Natural killer cell treated with Interleukin-12 subunit alpha and Interleukin-12 subunit beta and Interleukin-15 and Interleukin-18, amount 100 ng/mL, for 72 hours (primary cell): ENCODE data around the gene SAMSN1. TPM values are rescaled to one million over a fixed set of nuclear protein-coding genes. Genes with fewer than 3 reads are reported as not detected.

Source experiments
- ATAC-seq, 2 donors: fragments of 150-1000 bp; cut with Tn5 transposase in 1 of 2; sonication (Bioruptor Pico), chemical (Tn5 transposase) in 1 of 2; 2 replicates each; pipeline ENCODE4 v1.10.0; 2021
- DNase-seq: peaks from one replicate; pipeline ENCODE4 v3.0.0; 2022; ENCODE audit warnings: low spot score
- H3K27ac Mint-ChIP-seq, 2 donors: 1 replicate in 1 of 2; 2 replicates in 1 of 2; pipeline ENCODE4 v1.8.0; 2022; ENCODE audit warnings: mixed read lengths in 2 of 2, mild to moderate bottlenecking in 1 of 2, moderate library complexity in 1 of 2
- H3K27me3 Mint-ChIP-seq, 2 donors: 1 replicate in 1 of 2; 2 replicates in 1 of 2; pipeline ENCODE4 v1.8.0; 2022; ENCODE audit warnings: mixed read lengths in 2 of 2
- H3K36me3 Mint-ChIP-seq: one replicate; pipeline ENCODE4 v1.8.0; 2022; ENCODE audit warnings: mixed read lengths
- H3K4me1 Mint-ChIP-seq, 2 donors: 1 replicate in 1 of 2; 2 replicates in 1 of 2; pipeline ENCODE4 v1.8.0; 2022; ENCODE audit warnings: low read depth in 2 of 2, mixed read lengths in 2 of 2, mild to moderate bottlenecking in 1 of 2
- H3K4me3 Mint-ChIP-seq: one replicate; pipeline ENCODE4 v1.8.0; 2022; ENCODE audit warnings: mixed read lengths
- H3K9me3 Mint-ChIP-seq: 2 replicates; pipeline ENCODE4 v1.8.0; 2022; ENCODE audit warnings: mixed read lengths
- total RNA-seq, 2 donors: library from RNA; stranded (reverse); gene quantifications; one replicate each; pipeline ENCODE4 v1.2.3, GENCODE V29; 2022

Gene SAMSN1
- total RNA-seq, 2 donors from 2014 or later: 158 to 383 TPM

DNA sequence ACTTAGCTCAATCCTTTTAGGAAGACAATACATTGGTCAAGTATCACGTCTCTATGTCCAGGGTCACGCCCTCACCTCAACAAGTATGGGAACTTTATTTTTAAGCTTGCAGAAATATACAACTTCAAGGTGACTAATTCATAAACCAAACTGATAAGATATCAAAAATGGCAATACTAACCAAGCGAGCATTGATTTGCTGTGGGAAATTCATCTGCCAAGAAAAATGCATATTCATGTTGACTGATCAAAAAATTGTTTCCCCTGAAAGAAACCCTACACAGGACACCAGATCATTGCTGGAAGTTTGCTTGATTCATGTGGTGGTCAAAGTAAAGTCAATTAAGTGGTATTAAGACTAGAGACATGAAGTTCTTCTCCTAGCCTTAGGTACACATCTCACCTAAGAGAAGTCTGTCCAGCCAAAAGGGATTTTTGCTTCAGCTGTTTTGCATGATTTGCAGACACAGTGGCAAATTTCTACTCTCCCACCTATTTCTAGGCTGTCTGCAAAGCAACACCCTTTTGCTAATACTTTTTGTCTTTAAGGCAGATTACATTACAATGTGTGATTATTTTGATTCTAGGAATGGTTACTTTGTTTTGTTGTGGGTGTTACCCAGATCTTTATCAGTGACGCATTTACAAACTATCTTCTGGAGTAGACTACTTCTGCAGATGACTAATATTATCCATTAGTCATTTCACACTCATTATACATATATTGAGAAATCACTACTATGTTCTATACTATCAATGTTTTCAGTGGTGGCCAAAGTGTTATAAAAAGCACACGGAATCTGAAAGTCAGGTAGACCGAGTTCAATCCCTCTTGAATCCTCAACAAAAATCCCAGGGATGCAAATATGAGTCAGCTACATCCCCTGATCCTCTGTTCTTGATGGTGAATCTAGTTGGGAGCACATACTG, 12.4 kb downstream of the SAMSN1 start:
- peak; percentile 71 for DNase-seq
- H3K27ac Mint-ChIP-seq: peak overlapping the region; percentile 99 to 100
- peaks cover 10% of the 10 kb centered on the region for H3K9me3 Mint-ChIP-seq
- peaks cover 54% of the 10 kb centered on the region for H3K36me3 Mint-ChIP-seq
- no peaks in the 10 kb centered on the region for H3K27me3 Mint-ChIP-seq
- H3K4me1 Mint-ChIP-seq: peaks cover 60 to 76% of the 10 kb centered on the region in 2 donors
- peak overlapping the region; percentile 95 for H3K4me3 Mint-ChIP-seq
- ATAC-seq: peak; percentile 92 to 94

DNA sequence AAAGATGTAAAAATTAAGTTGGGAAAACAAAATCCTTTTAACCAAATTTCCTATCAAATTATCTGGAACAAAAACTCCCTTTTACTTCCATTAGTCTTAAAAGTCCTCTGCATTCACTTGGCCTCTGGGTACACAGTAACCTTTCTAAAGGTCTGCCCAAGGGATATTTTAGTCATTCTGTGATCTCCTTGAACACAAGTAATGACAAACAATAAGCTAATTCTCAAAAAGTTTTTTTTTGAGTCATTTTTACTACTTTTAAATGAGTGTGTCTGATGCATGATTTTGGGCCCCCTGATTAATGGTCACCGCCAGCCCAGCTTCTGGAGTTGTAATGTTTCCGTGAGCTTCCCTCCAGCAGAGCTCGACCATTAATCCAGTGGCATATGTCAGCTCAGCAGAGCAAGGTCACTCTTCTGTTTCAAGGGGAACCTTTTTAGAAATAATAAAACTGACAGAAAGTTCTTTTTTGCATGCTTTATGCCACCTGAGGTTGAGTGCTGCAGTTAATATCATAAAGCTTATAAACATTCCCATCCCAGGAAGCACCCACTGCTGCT, 14.3 kb downstream of the SAMSN1 start:
- DNase-seq (no peak), ATAC-seq (no peak)
- H3K4me1 Mint-ChIP-seq: peaks cover 61 to 74% of the 10 kb centered on the region in 2 donors
- H3K27ac Mint-ChIP-seq: peak overlapping the region; percentile 99 to 100
- peaks cover 10% of the 10 kb centered on the region for H3K9me3 Mint-ChIP-seq
- peak overlapping the region; percentile 87 for H3K4me3 Mint-ChIP-seq
- H3K27me3 Mint-ChIP-seq: no peaks in the 10 kb centered on the region
- peaks cover 48% of the 10 kb centered on the region for H3K36me3 Mint-ChIP-seq

DNA sequence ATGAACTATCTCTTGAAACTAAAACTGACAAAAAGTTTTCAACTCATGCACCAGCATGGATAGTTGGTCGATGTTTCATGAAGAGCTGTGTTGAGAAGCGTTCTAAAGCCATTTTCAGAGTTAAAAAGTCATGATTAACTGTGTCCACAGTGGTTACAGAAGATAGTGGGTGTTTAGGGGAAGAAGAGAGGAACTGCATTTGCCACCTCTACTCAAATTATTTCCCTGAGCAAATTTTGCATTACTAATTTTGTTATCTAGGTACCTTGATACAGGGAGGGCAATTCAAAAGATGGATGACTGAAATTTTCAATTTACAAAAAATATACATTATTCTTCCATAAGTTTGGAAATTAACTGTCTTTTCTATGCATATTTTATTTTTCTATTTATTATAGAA, 15.5 kb downstream of the SAMSN1 start:
- peaks cover 41% of the 10 kb centered on the region for H3K36me3 Mint-ChIP-seq
- H3K27ac Mint-ChIP-seq: peak overlapping the region; percentile 100

DNA sequence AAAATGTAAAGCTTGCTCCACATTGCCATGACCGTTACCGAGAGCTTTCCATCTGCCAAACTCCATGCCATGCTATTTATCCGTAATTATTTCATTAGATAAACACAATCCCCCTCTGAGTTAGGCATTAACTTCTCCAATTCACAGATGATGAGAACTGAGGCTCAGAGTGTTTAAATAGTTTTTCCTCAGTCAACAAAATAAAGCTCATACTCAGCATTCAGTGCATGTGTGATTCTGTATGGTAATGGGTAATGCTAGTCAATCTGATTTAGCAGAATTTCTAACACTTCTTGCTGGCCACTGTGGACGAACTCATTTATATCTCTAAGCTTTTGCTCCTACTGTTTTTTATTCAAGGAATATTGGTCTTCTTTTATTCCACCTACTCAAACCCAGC, 17.3 kb downstream of the SAMSN1 start:
- Mint-ChIP-seq H3K36me3 (peaks cover 31% of the 10 kb centered on the region), H3K4me3 (peak overlapping the region; percentile 91), H3K9me3 (peaks cover 7% of the 10 kb centered on the region), H3K27me3 (no peaks in the 10 kb centered on the region), H3K4me1 (peaks cover 49 to 64% of the 10 kb centered on the region in 2 donors), H3K27ac (peak overlapping the region; percentile 100)
- ATAC-seq: no peak
- no peak for DNase-seq

More for the DNA sequence above, 15.5 kb downstream of the SAMSN1 start:
- Mint-ChIP-seq H3K4me1 (peaks cover 60 to 68% of the 10 kb centered on the region in 2 donors), H3K4me3 (peak overlapping the region; percentile 83), H3K27me3 (no peaks in the 10 kb centered on the region), H3K9me3 (peaks cover 10% of the 10 kb centered on the region)
- DNase-seq (no peak), ATAC-seq (no peak)

DNA sequence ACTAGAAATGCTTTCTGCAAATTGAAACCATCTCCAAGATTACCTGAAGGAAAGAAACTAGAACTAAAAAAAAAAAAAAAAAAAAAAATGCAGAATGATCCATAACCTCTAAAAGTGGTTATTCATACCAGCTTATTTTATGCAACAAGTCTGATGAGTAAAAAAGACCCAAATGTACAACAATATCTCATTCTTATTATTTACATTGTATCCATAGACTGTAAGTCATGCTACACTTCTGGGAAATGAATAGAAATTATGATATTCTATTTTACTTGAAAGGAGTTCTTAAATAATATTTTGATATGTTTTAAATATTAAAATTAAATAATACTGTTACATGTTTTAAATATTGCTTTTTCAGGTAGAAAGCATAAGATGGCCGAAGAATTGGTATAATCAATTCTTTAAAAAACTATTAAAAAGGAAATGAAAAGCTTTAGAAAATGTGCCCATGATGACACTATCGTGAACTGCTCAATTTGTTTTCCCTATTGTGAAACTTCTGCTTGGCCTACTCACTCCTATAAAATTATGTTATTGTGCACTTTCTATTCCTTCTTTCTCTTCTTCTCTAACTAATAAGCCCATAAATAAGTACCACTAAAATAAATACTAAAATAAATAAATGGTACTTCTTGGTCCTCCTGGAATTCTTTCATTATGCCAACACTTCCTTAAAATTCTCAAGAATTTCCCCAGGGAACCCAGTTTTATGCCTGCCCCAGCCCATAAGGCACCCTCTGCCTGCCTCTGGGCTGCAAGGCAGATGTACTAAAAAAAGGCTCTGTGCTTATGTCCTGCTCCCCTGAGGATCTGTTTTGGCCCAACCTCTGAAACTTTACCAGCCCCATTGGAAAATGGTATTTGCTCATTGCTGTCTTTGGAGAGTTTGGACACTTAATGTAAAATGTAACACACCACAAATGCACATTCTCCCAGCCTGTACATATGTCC, 18.1 kb downstream of the SAMSN1 start:
- H3K4me3 Mint-ChIP-seq: peak overlapping the region; percentile 91
- H3K9me3 Mint-ChIP-seq: peaks cover 7% of the 10 kb centered on the region
- peaks cover 38% of the 10 kb centered on the region for H3K36me3 Mint-ChIP-seq
- no peak for ATAC-seq
- H3K27ac Mint-ChIP-seq: peak overlapping the region; percentile 100
- no peak for DNase-seq
- H3K4me1 Mint-ChIP-seq: peaks cover 51 to 67% of the 10 kb centered on the region in 2 donors
- no peaks in the 10 kb centered on the region for H3K27me3 Mint-ChIP-seq

DNA sequence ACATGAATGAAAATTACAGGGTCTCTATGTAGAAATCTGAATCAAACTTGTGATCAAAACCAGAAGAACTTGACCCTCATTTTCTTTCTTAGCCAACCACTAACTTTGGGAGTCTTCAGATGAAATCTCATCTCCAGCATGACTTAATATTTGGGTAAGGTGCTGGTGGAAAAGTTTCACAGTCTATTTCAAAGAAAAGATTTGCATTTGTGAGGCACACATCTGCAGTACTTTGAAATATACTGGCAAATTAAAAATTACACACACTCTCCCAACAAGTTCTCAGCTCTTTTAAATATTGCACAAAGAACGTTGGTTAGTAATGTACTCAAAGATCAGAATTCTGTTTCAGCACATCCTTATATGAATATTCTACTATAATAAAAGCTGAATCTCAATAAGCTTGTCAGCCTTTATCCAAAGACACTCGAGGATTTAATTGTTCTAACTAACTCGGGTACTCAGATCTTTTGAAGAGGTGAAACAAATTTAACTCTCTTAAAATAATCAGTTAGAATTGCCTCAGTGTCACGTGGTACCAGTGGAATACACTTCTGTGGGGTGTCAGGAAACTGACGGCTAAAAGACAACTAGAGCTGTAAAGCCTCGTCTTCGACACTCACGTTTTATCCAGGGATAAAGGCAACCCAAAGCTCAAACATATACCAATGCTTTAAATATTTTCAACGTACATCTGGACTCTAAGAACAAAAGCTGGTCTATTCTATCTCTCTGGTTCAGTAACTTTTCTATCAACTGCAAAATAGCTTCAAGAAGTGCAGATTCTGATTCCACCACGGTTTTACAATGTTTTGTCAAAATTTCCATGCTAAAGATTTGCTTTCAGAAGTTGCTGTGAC, 19.0 kb downstream of the SAMSN1 start:
- ATAC-seq (peak; percentile 54 to 68), DNase-seq (no peak)
- peak overlapping the region; percentile 91 for H3K4me3 Mint-ChIP-seq
- H3K27ac Mint-ChIP-seq: peak overlapping the region; percentile 100
- peaks cover 48 to 68% of the 10 kb centered on the region in 2 donors for H3K4me1 Mint-ChIP-seq
- peaks cover 35% of the 10 kb centered on the region for H3K36me3 Mint-ChIP-seq
- H3K27me3 Mint-ChIP-seq: no peaks in the 10 kb centered on the region
- peaks cover 7% of the 10 kb centered on the region for H3K9me3 Mint-ChIP-seq

DNA sequence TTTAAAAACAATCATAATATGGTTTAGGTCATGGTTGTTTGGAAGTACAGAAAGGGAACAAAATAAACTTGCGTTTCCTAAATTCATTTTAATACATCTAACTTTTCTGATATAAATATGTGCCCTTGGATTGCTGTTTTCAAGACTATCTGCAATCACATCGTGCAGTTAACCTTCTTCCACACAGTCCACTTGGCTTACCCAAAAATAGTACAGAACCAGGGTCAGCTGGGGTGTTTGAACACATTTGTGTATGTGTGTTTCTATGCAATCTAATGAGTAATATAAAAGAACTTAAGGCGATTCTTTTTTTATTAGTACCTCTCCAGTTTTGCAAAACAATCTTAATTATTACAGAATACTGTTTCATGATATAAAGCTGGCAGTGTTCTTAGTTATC, 19.9 kb downstream of the SAMSN1 start:
- Mint-ChIP-seq H3K4me1 (peaks cover 51 to 71% of the 10 kb centered on the region in 2 donors), H3K36me3 (peaks cover 31% of the 10 kb centered on the region), H3K9me3 (peaks cover 7% of the 10 kb centered on the region), H3K27ac (peak overlapping the region; percentile 100), H3K27me3 (no peaks in the 10 kb centered on the region), H3K4me3 (peak overlapping the region; percentile 91)
- DNase-seq (no peak), ATAC-seq (no peak)

DNA sequence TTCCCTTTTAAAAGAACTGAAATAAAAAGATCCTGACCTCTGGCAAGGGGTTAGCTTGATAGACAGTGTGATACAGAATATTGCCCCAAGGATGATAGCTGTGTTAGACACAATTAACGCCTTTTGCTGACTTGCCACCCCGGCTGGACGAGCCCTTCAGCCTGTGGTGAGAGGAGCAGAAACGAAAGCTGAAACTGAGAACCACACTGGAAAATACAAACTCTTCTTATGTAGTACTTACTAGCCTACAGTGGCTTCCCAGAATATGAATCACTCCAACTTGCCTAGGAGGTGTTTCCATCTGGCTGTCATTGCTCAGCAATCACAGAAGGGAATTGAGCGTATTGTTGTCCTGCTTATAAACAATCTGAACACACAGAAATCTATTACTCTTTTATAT, 22.9 kb downstream of the SAMSN1 start:
- Mint-ChIP-seq H3K27me3 (no peaks in the 10 kb centered on the region), H3K4me1 (peaks cover 45 to 71% of the 10 kb centered on the region in 2 donors)

DNA sequence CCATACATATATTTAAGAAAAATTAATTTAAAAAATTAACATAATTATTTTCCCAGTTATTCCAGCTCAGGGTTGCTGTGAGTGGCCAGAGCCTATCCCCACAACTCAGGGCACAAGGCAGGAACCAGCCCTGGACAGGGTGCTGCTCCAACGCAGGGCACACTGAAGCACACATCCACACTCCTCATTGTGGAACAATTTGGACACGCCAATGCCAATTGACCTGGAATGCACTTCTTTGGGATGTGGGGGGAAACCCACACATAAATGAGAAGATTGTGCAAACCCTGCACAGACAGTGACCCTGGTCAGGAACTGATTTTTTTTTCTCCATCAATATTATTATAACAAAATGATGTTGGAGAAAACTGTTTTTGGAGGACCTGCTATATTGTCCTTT, 23.4 kb downstream of the SAMSN1 start:
- Mint-ChIP-seq H3K27me3 (no peaks in the 10 kb centered on the region), H3K4me3 (peak overlapping the region; percentile 75), H3K36me3 (peaks cover 35% of the 10 kb centered on the region), H3K4me1 (peaks cover 47 to 73% of the 10 kb centered on the region in 2 donors), H3K9me3 (peaks cover 3% of the 10 kb centered on the region), H3K27ac (peak overlapping the region; percentile 100)
- ATAC-seq (peak in 1 of 2 donors; percentile 15), DNase-seq (no peak)

More for the DNA sequence above, 22.9 kb downstream of the SAMSN1 start:
- DNase-seq (peak; percentile 89), ATAC-seq (peak; percentile 91 to 92)
- Mint-ChIP-seq H3K4me3 (peak overlapping the region; percentile 75), H3K27ac (peak overlapping the region; percentile 100), H3K36me3 (peaks cover 30% of the 10 kb centered on the region), H3K9me3 (peaks cover 3% of the 10 kb centered on the region)

DNA sequence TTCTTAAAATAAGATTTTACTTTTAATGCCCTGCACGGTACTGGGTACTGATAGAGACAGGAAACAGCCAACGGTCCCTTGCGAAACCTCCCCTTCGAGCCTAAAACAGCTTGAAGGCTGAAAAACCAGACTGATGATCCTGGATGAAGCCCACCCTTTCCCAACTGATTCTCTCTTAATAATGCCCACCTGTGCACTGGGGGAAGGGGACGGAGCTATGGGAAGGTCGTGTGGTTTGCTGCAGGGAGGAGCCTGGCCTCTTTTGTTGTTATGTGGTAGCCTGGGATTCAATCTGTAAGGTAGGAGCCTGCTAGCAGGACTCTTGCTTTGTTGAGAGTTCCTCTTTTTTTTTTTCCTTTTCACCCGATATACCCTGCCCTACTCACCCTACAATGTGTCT, 25.6 kb downstream of the SAMSN1 start:
- H3K4me3 Mint-ChIP-seq: peak overlapping the region; percentile 63
- peak overlapping the region; percentile 100 for H3K27ac Mint-ChIP-seq
- H3K4me1 Mint-ChIP-seq: peaks cover 49 to 81% of the 10 kb centered on the region in 2 donors
- peaks cover 3% of the 10 kb centered on the region for H3K9me3 Mint-ChIP-seq
- ATAC-seq (no peak), DNase-seq (no peak)
- no peaks in the 10 kb centered on the region for H3K27me3 Mint-ChIP-seq
- peaks cover 48% of the 10 kb centered on the region for H3K36me3 Mint-ChIP-seq

DNA sequence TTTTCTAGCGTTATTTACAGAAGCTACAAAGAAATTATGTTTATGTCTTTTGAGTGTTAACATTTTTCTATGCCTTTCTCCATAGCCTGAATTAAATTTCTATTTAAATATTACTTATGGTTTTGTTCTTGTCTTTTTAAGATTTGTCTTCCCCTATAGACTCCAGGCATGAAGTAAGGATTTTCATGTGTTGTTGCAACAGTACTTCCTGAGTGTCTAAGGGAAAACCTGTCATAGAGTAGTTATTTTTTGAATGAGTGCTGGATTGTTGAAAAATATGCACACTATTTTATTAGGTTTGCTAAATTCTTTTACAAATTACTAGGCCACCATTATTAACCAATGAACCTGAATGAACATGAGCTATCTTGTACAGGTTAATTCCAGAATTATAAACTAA, 27.1 kb downstream of the SAMSN1 start:
- H3K9me3 Mint-ChIP-seq: peaks cover 7% of the 10 kb centered on the region
- H3K4me3 Mint-ChIP-seq: peak overlapping the region; percentile 45
- DNase-seq (no peak), ATAC-seq (no peak)
- H3K4me1 Mint-ChIP-seq: peaks cover 50 to 81% of the 10 kb centered on the region in 2 donors
- H3K36me3 Mint-ChIP-seq: peaks cover 56% of the 10 kb centered on the region
- H3K27me3 Mint-ChIP-seq: no peaks in the 10 kb centered on the region
- peak overlapping the region; percentile 58 to 100 for H3K27ac Mint-ChIP-seq

DNA sequence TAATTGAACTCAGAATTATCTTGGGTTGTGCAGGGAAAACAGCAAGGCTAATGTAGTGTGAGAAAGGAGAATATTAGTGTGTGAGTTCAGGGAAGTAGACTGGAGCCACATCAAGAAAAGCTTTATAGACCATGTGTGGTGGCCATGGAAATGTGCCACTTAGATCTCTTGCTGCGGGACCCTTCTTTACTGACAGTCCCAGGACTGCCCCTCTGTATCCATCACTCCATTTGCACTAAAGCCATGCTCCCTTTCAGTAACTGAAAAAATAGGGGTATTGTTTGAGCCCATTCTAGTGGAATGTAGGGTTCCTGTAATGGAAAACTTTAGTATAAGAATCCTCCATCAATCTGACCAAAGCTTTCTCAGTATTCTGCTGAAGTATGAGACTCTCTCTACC, 32.3 kb downstream of the SAMSN1 start:
- peaks cover 83% of the 10 kb centered on the region for H3K36me3 Mint-ChIP-seq
- no peaks in the 10 kb centered on the region for H3K27me3 Mint-ChIP-seq
- DNase-seq (no peak), ATAC-seq (no peak)
- H3K4me3 Mint-ChIP-seq: no peak overlapping the region
- peaks cover 48 to 74% of the 10 kb centered on the region in 2 donors for H3K4me1 Mint-ChIP-seq
- peak overlapping the region; percentile 26 to 47 for H3K27ac Mint-ChIP-seq
- peaks cover 7% of the 10 kb centered on the region for H3K9me3 Mint-ChIP-seq
